ENCODE results near the gene SLX4. TPM values are rescaled to one million over a fixed set of nuclear protein-coding genes. Genes with fewer than 3 reads are reported as not detected.

Gene SLX4
- total RNA-seq, 4 donors from 2014 or later: 3.1 to 5.6 (median 3.9) TPM

DNA sequence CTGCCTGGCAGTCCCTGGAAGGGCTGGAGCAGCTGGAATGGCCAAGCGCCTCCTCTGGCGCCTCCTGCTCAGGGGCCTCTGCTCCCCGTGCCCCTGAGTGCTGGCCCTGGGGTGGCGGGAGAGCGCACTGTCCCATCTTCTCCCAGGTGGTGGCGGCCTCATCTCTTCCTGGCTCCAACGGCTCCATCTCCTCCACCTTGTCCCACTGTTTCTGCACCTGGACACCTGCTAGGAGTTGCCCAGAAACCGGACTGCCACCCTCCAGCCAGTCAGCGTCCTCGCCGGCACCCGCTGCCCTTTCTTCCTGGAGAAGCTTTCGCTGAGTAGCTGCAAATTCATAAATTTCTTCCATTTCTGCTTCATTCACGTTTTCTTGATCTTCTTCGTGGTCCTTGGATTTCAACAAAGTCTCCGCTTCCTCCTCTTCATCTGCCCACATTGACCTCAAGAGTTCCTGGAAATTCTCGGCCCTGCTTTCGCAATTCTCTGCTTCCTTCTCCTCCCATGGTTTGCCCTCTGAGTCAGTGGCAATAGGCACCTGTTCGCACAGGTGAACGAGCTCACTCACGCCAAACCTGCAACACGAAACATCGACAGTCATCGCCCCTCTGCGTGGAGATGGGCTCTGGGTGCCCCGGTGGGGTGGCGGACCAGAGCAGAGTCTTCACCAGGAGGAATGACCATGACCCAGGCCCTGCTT is 20.5 kb downstream of the SLX4 start:
- WGBS, 2 donors: 73 to 84% methylated on average over 12 to 13 of the region's 27 CpGs
- Histone ChIP-seq H3K27me3 (no peaks in the 10 kb centered on the region), H3K36me3 (peaks cover 0 to 51% (median 0%) of the 10 kb centered on the region in 3 donors), H3K9me3 (no peaks in the 10 kb centered on the region), H3K4me3 (no peak overlapping the region), H3K4me1 (peaks cover 0 to 23% (median 5%) of the 10 kb centered on the region in 3 donors), H3K27ac (peak overlapping the region in 3 of 4 donors; percentile 14 to 60 (median 54))
- no peak for DNase-seq
- intact Hi-C loops (cut with DNase I): no loop called here
- TF ChIP-seq, protein P1, sequence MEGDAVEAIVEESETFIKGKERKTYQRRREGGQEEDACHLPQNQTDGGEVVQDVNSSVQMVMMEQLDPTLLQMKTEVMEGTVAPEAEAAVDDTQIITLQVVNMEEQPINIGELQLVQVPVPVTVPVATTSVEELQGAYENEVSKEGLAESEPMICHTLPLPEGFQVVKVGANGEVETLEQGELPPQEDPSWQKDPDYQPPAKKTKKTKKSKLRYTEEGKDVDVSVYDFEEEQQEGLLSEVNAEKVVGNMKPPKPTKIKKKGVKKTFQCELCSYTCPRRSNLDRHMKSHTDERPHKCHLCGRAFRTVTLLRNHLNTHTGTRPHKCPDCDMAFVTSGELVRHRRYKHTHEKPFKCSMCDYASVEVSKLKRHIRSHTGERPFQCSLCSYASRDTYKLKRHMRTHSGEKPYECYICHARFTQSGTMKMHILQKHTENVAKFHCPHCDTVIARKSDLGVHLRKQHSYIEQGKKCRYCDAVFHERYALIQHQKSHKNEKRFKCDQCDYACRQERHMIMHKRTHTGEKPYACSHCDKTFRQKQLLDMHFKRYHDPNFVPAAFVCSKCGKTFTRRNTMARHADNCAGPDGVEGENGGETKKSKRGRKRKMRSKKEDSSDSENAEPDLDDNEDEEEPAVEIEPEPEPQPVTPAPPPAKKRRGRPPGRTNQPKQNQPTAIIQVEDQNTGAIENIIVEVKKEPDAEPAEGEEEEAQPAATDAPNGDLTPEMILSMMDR (IDR thresholded peaks at IDR 0.05): no peak
- no peak for TF ChIP-seq POLR2A (IDR thresholded peaks at IDR 0.05)

DNA sequence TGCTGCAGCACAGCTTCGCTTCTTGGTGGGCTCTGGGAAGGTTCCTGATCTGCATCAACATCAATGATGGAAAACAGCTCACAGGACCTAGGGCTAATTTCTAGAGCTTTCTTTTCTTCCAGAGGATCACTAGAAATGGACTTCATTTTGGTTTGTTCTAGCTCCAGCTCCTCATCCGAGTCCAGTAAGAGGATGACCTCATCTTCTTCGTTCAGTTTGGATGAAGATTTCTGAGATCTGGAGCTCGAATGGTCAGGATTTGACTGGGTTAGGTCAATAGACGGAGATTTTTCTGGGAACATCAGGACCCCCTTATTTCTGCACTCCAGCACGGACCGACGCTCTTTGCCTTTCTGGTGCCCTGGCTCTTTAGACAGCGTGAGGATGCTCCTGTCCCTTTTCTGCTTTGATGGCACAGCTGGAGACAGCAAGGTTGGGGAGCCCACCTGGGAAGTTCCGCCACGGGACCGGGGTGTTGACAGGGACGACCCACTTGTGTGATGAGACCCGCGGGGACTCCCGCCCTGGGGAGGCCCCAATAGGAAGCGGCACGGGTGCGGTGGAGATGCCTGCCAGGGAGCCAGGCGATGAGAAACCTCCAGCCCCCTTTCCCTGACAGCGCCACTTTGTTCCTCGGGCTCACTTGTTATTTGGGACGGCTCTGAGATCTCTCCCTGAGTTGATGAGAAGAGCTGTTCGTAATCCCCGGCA is 21.3 kb downstream of the SLX4 start:
- TF ChIP-seq POLR2A (IDR thresholded peaks at IDR 0.05): no peak
- TF ChIP-seq, protein P1 (IDR thresholded peaks at IDR 0.05): no peak
- H3K27me3 ChIP-seq: no peaks in the 10 kb centered on the region
- H3K9me3 ChIP-seq: no peaks in the 10 kb centered on the region
- intact Hi-C loops (cut with DNase I): no loop called here
- H3K4me1 ChIP-seq: peaks cover 0 to 23% (median 5%) of the 10 kb centered on the region in 3 donors
- H3K27ac ChIP-seq: no peak overlapping the region
- H3K36me3 ChIP-seq: peaks cover 0 to 46% (median 0%) of the 10 kb centered on the region in 3 donors
- no peak for DNase-seq
- WGBS, 2 donors: 86 to 94% methylated on average over 11 to 18 of the region's 25 CpGs
- no peak overlapping the region for H3K4me3 ChIP-seq

DNA sequence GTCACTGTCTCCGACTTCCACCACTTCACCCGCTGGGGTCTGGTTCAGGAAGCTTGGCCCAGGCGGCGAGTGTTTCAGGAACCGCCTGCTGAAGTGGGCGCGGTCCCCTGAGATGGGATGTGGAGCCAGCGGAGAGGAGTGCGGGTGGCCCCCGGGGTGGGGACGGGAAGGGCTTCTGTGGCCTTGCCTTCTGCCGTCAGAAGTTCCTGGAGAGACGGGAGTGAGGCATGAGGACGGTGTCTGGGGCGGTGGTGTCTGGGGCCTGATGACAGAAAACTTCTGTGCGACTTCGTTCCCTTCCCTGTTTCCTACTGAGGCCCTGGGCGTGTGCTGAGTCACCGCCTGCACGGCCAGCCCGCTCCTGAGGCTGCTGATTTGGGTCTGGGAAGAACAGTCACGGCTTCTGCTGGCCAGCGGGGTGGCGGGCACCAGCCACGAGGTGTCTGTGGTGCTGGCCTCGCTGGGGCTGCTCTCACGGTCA is 21.9 kb downstream of the SLX4 start:
- peaks cover 0 to 23% (median 5%) of the 10 kb centered on the region in 3 donors for H3K4me1 ChIP-seq
- intact Hi-C loops (cut with DNase I): no loop called here
- peaks cover 0 to 41% (median 0%) of the 10 kb centered on the region in 3 donors for H3K36me3 ChIP-seq

DNA sequence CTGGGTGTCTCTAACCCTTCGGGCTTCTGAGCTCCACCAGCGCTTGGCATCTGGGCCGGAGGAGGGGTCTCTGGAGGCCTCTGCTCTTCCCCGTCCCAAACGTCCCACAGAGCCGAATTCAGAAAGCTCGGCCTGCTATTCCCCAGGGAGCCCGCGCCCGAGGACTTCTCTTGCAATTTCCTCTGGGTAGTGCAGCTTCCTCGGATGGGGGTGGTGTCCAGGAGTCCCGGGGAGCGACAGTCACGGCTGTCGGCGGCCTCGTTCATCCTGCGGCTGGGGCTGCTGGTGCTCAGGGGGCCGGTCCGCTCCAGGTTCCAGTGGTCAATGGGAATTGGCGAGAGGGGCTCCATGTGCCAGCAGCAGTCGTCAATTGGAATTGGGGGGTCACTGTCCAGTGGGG is 22.4 kb downstream of the SLX4 start:
- DNase-seq: no peak
- Histone ChIP-seq H3K27me3 (no peaks in the 10 kb centered on the region), H3K4me3 (no peak overlapping the region), H3K9me3 (no peaks in the 10 kb centered on the region), H3K4me1 (peaks cover 0 to 23% (median 5%) of the 10 kb centered on the region in 3 donors), H3K27ac (no peak overlapping the region), H3K36me3 (peaks cover 0 to 43% (median 0%) of the 10 kb centered on the region in 3 donors)
- TF ChIP-seq, protein P1 (IDR thresholded peaks at IDR 0.05): no peak
- 74 to 80% methylated on average over 1 to 9 of the region's 22 CpGs for WGBS, 2 donors
- intact Hi-C loops (cut with DNase I): no loop called here

More for the DNA sequence above, 21.9 kb downstream of the SLX4 start:
- no CpG with 5 or more reads among the region's 27 CpGs for WGBS, 2 donors
- no peak overlapping the region for H3K4me3 ChIP-seq
- no peaks in the 10 kb centered on the region for H3K27me3 ChIP-seq
- no peak for DNase-seq
- H3K27ac ChIP-seq: no peak overlapping the region
- H3K9me3 ChIP-seq: no peaks in the 10 kb centered on the region
- no peak for TF ChIP-seq POLR2A (IDR thresholded peaks at IDR 0.05)
- TF ChIP-seq, protein P1 (IDR thresholded peaks at IDR 0.05): no peak

DNA sequence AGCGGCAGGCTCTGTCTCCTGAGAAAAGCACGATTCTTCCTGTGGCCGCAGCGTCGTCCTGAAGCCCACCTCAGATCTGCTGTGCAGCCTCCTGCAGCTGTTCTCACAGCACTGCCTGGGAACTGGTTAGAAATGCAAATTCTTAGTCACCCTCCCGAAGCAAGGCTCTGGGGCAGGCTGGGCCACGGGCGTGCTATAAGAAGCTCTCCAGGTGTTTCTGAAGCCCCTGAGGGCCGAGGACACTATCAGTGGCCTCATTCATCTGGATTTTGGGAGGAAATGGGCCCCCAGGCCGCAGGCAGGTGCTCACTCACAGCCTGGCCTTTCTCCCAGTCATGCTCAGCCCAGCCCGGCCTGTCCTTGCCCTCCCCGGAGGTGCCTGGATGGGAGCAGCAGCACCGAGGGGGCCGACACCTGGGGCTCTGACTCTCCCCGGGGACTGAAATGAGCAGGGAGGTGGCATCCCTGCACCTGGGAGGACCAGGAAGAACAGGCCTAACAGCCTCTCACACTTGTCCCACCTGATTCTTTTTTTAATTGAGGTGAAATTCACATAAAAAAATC is 23.8 kb downstream of the SLX4 start:
- no peak overlapping the region for H3K4me3 ChIP-seq
- H3K27me3 ChIP-seq: no peaks in the 10 kb centered on the region
- peaks cover 0 to 54% (median 0%) of the 10 kb centered on the region in 3 donors for H3K36me3 ChIP-seq
- 43 to 66% methylated on average over 3 to 6 of the region's 15 CpGs for WGBS, 2 donors
- no peaks in the 10 kb centered on the region for H3K9me3 ChIP-seq
- no peak for DNase-seq
- H3K27ac ChIP-seq: no peak overlapping the region
- intact Hi-C loops (cut with DNase I): no loop called here
- TF ChIP-seq, protein P1 (IDR thresholded peaks at IDR 0.05): no peak
- no peak for TF ChIP-seq POLR2A (IDR thresholded peaks at IDR 0.05)
- H3K4me1 ChIP-seq: peaks cover 0 to 23% (median 5%) of the 10 kb centered on the region in 3 donors
